Activated naive CD4-positive, alpha-beta T cell treated with anti-CD3 and anti-CD28 coated beads, Interleukin-2, amount 10 ng/mL, durations not matched to agents 7 days and 5 days (primary cell): ENCODE results near the gene DENND1A.

Source experiments
- CTCF ChIA-PET: fragments of 350-600 bp; sonication (Branson Sonifier 250); formaldehyde crosslinking; loops from one replicate; lab custom pipeline; 2021; ENCODE audit warnings: antibody characterized with exemption; lab: Charles Lee
- DNase-seq: peaks from one replicate; pipeline ENCODE4 v3.0.0-alpha.2; 2020
- H3K27ac Mint-ChIP-seq: one replicate; pipeline ENCODE4 v1.8.0; 2021; ENCODE audit warnings: mild to moderate bottlenecking, moderate library complexity, mixed read lengths
- H3K27me3 Mint-ChIP-seq: one replicate; pipeline ENCODE4 v1.8.0; 2021; ENCODE audit warnings: mild to moderate bottlenecking, mixed read lengths
- H3K36me3 Mint-ChIP-seq: one replicate; pipeline ENCODE4 v1.8.0; 2021; ENCODE audit warnings: mixed read lengths
- H3K4me1 Mint-ChIP-seq: one replicate; pipeline ENCODE4 v1.8.0; 2021; ENCODE audit warnings: mixed read lengths
- H3K4me3 Mint-ChIP-seq: one replicate; pipeline ENCODE4 v1.8.0; 2021; ENCODE audit warnings: mild to moderate bottlenecking, moderate library complexity, mixed read lengths
- H3K9me3 Mint-ChIP-seq: one replicate; pipeline ENCODE4 v1.8.0; 2021; ENCODE audit warnings: mixed read lengths

DENND1A gene

DNA sequence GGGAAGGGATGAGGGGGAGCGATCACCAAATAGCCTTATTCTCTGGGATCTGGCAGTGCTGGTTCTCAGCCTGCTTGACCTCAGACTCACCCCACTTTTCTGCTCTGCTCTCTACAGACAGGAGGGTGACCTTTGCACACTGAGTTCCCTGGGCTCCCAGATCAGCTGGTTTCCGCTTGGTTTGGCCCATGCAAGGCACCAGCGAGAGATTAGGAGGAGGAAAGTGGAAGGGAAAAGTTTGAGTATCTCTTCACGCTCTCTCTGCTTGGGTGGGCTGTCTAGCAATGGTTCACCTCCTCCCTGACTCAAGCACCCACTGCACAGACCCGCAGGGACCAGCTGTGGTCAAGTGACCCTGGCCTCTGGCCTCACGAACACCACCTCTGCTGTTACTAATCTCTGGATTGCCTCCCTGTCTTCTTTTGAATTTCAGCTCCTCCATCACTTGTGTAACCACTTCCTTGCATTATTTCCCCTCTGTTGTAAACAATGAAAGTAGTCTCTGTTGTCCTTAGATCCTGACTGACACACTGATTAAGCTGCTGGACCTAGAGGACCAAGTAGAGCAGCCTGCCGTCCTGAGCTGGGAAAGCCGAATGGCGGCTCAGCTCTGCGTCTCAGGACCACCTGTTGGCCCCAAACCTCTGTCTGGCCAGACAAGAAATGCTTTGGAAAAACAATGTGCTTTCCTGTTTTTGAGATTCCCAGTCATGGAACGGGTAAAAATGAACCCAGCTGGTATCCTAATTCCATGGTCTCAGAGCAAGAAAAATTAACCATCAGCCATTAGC is 387.3 kb downstream of the DENND1A start:
- Mint-ChIP-seq H3K27ac (no peak overlapping the region), H3K9me3 (no peaks in the 10 kb centered on the region), H3K27me3 (no peaks in the 10 kb centered on the region), H3K4me3 (no peak overlapping the region), H3K36me3 (no peaks in the 10 kb centered on the region), H3K4me1 (no peaks in the 10 kb centered on the region)
- CTCF ChIA-PET, result interaction anchor here (1.0 to 3.4 kb wide), 6 partner anchors 10 to 498 kb away, joined by 3 to 28 read pairs (median 5); no protein-coding TSS in a partner anchor
- no peak for DNase-seq

DNA sequence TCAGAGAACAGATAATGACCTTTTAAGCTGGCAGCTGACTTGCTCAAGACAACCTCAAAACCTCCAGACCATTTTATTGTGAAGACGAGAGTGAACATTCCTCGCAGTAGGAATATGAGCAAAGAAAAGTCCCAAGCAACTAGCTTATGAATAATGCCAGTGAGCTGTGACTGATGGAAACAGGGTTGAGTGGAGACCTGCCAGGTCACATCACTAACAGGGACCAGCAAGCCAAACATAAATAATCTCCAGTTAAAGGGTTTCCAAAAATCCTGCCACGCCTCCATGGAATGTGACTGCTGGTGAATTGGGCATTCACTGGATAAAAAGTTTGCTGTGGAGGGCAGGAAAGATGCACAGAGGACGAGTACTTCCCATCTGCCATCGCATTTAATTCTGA is 388.5 kb downstream of the DENND1A start:
- DNase-seq, result no peak
- Mint-ChIP-seq H3K4me3 (no peak overlapping the region), H3K27ac (no peak overlapping the region), H3K9me3 (no peaks in the 10 kb centered on the region), H3K36me3 (no peaks in the 10 kb centered on the region), H3K27me3 (peaks cover 3% of the 10 kb centered on the region), H3K4me1 (peaks cover 6% of the 10 kb centered on the region)
- CTCF ChIA-PET, result interaction anchor here (1.6 to 2.3 kb wide), 2 partner anchors 497 to 499 kb away, joined by 5 read pairs; no protein-coding TSS in a partner anchor

DNA sequence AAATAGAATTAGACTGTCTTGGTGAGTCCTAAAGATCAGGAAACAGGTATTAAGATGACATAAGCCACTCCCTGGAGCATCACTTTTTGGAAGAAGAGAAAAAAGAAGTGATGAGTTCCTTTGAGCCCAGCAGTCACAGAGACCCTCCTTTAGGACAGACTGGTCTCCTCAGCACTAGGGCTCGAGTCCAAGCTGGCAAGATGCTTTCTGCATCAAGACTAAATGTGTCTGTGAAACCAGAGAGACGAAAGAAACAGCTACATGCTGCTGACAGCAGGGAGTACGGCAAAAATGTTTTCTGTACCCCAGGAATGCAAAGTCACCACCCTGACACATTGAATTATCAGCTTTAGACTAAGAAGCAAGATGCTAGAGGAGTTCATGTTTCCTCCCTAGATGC is 389.5 kb downstream of the DENND1A start:
- no peak for DNase-seq
- Mint-ChIP-seq H3K27ac (no peak overlapping the region), H3K36me3 (no peaks in the 10 kb centered on the region), H3K4me3 (no peak overlapping the region), H3K9me3 (no peaks in the 10 kb centered on the region), H3K4me1 (peaks cover 9% of the 10 kb centered on the region), H3K27me3 (peaks cover 4% of the 10 kb centered on the region)
- CTCF ChIA-PET, result interaction anchor here (2.3 kb wide), 1 partner anchor 500 kb away, joined by 5 read pairs; no protein-coding TSS in a partner anchor

DNA sequence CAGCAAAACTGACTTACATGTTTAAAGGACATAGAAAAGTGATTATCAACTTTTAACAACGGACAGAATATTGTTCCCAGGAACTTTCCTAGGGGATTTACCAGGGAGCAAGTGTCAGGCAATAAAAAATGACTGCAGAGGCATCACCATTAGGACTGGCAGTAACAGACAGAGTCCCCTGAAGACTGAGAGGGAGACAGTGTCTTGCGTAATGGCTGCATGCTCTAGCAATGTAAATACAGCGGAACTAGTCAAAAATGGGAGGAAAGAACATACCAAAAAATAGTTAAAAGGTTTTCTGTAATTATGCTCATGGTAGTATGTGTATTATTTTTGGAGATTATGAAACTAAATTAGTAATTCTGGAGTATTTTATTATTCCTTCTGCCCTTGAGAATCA is 392.1 kb downstream of the DENND1A start:
- CTCF ChIA-PET, result interaction anchor here (0.9 kb wide), 1 partner anchor 10 kb away, joined by 3 read pairs; no protein-coding TSS in a partner anchor
- H3K9me3 Mint-ChIP-seq, result no peaks in the 10 kb centered on the region
- H3K27ac Mint-ChIP-seq, result no peak overlapping the region
- no peak overlapping the region for H3K4me3 Mint-ChIP-seq
- DNase-seq, result no peak
- no peaks in the 10 kb centered on the region for H3K36me3 Mint-ChIP-seq
- H3K27me3 Mint-ChIP-seq, result peaks cover 4% of the 10 kb centered on the region
- peaks cover 9% of the 10 kb centered on the region for H3K4me1 Mint-ChIP-seq

DNA sequence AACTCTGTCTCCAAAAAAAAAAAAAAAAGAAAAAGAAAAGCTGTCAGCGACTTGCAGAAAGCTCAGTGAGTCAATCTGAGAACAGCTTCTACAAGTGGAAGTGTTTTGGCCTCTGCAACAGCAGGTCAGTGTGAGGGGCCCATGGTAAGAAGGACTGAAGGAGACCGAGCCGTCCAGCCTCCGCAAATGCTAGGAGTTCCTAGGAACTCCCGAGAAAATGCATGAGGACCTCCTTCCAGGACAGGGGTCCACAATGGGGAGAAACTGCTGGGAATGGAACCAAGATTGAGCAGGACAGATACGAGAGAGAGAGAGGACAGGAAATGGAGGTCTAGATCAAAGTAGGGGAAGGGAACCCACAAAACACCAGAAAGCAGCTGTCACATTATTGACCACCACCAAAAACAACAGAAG is 393.5 kb downstream of the DENND1A start:
- Mint-ChIP-seq H3K9me3 (no peaks in the 10 kb centered on the region), H3K4me3 (no peak overlapping the region), H3K4me1 (peaks cover 9% of the 10 kb centered on the region), H3K27ac (no peak overlapping the region), H3K36me3 (no peaks in the 10 kb centered on the region), H3K27me3 (peaks cover 4% of the 10 kb centered on the region)
- CTCF ChIA-PET, result no interaction called here
- no peak for DNase-seq

DNA sequence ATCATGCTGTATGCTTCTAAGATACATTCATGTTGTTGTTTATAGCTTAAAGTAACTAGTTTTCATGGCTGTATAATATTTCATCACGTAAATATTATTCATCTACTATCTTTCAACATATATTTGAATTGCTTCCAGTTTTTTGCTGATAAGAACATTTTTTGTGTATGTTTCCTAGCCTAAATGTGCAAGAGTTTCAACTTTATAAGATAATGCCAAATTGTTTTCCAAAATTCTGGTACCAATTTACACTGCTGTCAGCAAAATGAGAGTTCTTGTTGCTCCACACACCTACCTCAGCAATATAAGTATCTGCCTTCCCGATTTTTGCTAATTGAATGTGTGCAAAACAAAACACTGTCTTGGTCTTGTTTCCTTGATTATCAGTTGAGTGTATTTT is 395.6 kb downstream of the DENND1A start:
- Mint-ChIP-seq H3K27ac (no peak overlapping the region), H3K4me3 (no peak overlapping the region), H3K4me1 (peaks cover 9% of the 10 kb centered on the region), H3K27me3 (peaks cover 4% of the 10 kb centered on the region), H3K36me3 (peaks cover 4% of the 10 kb centered on the region), H3K9me3 (peaks cover 6% of the 10 kb centered on the region)
- CTCF ChIA-PET, result interaction anchor here (1.6 kb wide), 1 partner anchor 10 kb away, joined by 4 read pairs; no protein-coding TSS in a partner anchor
- no peak for DNase-seq

DNA sequence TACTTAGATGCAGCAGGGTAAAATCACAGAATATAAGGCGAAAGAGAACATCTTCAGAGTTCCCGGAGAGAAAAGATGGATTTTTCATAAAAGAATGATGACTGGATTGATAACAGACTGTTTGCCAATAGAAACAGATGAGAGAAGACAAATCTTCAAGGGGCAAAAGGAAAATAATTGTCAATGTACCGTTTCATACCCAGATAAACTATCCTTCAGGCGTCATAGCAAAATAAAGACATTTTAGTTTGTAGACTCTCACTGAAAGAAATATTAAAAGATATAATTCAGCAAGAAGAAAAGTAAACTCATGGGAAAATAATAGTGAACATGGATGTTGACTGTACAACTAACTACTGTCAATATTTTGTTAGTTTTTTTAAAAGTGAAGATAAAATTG is 399.7 kb downstream of the DENND1A start:
- CTCF ChIA-PET, result no interaction called here
- Mint-ChIP-seq H3K4me1 (no peaks in the 10 kb centered on the region), H3K4me3 (no peak overlapping the region), H3K27ac (no peak overlapping the region), H3K9me3 (peaks cover 7% of the 10 kb centered on the region), H3K27me3 (no peaks in the 10 kb centered on the region), H3K36me3 (peaks cover 4% of the 10 kb centered on the region)
- no peak for DNase-seq

DNA sequence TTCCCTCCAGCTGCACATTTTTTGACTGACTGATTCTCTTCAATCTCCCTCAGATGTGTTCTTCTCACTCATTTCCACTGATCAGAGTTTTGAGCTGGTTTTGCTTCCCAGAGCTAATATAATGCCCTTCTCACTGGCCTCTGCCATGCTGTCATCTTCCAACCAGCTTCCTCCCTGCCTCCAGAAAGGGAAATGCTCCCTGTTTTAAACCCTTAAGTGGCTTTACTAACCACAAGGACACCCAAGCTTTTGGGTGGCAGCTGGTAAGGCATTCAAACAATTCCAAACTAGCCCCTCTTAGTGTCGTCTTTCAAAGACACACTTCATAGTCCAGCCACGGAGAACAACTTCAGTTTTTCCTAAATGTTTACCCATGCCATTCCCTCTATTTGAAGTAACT is 401.4 kb downstream of the DENND1A start:
- no peak overlapping the region for H3K4me3 Mint-ChIP-seq
- CTCF ChIA-PET, result interaction anchor here (1.4 kb wide), 1 partner anchor 16 kb away, joined by 3 read pairs; no protein-coding TSS in a partner anchor
- H3K27ac Mint-ChIP-seq, result no peak overlapping the region
- H3K9me3 Mint-ChIP-seq, result peaks cover 7% of the 10 kb centered on the region
- H3K4me1 Mint-ChIP-seq, result no peaks in the 10 kb centered on the region
- no peaks in the 10 kb centered on the region for H3K27me3 Mint-ChIP-seq
- DNase-seq, result no peak
- H3K36me3 Mint-ChIP-seq, result peaks cover 4% of the 10 kb centered on the region

DNA sequence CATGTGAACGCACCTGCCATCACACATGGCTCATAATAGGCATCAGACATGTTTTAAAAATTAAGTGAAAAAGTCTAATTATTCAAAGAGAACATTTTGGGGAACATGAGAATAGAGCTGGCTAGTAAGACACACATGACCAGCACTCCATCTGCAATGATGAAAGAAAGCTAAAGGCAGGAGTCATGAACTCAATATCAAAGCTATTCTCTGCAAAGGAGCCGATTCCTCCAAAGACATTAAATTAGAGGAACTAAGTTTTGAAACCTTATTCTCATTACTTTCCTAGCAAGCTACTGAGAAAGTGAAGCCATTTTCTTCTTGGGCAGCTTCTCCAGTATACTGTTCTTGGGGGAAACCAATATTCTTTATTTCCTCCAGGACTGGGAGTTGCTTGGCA is 401.9 kb downstream of the DENND1A start:
- CTCF ChIA-PET, result interaction anchor here (1.4 to 1.6 kb wide), 2 partner anchors 10 to 16 kb away, joined by 3 read pairs; no protein-coding TSS in a partner anchor
- no peak overlapping the region for H3K4me3 Mint-ChIP-seq
- no peaks in the 10 kb centered on the region for H3K27me3 Mint-ChIP-seq
- H3K4me1 Mint-ChIP-seq, result no peaks in the 10 kb centered on the region
- H3K27ac Mint-ChIP-seq, result no peak overlapping the region
- H3K36me3 Mint-ChIP-seq, result peaks cover 4% of the 10 kb centered on the region
- DNase-seq, result no peak
- peaks cover 7% of the 10 kb centered on the region for H3K9me3 Mint-ChIP-seq

DNA sequence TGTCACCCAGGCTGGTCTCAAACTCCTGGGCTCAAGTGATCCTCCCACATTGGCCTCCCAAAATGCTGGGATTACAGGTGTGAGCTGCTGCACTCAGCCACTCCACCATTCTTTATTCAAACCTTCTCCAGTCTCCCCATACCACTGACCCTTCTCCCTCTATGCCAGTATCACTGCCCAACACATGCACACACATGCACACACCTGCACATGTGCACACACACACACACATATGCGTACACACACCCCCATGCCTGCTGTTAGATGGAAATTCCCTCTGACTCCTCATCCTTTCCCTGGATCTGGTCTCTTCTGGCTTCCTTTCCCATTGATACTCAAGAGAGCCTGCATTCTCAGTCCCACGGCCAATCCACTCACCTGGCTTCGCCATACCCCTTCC is 404.0 kb downstream of the DENND1A start:
- H3K36me3 Mint-ChIP-seq, result peaks cover 4% of the 10 kb centered on the region
- no peak overlapping the region for H3K27ac Mint-ChIP-seq
- CTCF ChIA-PET, result no interaction called here
- no peaks in the 10 kb centered on the region for H3K27me3 Mint-ChIP-seq
- H3K4me1 Mint-ChIP-seq, result no peaks in the 10 kb centered on the region
- H3K4me3 Mint-ChIP-seq, result no peak overlapping the region
- no peak for DNase-seq
- H3K9me3 Mint-ChIP-seq, result peaks cover 7% of the 10 kb centered on the region

DNA sequence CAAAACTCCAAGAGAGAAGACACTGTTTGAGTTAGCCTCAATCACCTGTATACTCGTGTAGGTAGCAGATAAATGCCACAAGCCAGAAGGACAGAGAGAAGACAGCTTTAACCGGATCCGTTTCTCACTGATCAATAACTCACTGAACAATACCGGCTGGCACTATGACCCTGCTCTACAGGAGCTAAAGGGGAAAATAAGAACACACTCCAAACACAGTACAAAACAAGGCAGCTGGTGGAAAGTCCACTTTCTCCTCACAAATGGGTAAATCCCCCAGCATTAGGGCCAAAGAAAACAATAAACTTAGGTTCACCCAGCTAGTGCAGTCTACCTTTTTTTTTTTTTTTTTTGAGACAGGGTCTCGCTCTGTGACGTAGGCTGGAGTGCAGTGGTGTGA is 404.5 kb downstream of the DENND1A start:
- Mint-ChIP-seq H3K4me3 (no peak overlapping the region), H3K4me1 (no peaks in the 10 kb centered on the region), H3K9me3 (peaks cover 7% of the 10 kb centered on the region), H3K27ac (no peak overlapping the region), H3K27me3 (no peaks in the 10 kb centered on the region), H3K36me3 (peaks cover 4% of the 10 kb centered on the region)
- DNase-seq, result no peak
- CTCF ChIA-PET, result no interaction called here

DNA sequence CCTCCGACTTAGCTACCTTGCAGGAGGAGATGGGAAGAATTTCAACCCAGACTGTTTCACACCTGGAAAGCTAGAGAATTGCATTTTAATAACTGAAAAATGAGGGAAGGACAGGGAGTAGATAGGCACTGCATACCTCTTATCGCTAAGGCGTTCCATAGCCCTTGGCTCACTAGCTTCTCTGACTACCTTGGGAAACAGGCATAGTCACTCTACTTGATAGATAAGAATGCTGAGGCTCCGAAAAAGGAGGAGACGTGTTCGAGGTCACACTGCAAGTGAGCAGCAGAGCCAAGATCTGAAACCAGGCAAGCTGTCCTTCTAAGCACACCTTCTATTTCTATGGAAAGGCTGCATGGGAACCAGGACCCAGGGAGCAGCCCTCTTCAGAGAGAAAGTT is 405.1 kb downstream of the DENND1A start:
- Mint-ChIP-seq H3K27me3 (no peaks in the 10 kb centered on the region), H3K4me3 (no peak overlapping the region), H3K27ac (no peak overlapping the region), H3K36me3 (peaks cover under 1% of the 10 kb centered on the region), H3K4me1 (no peaks in the 10 kb centered on the region), H3K9me3 (peaks cover 3% of the 10 kb centered on the region)
- DNase-seq, result no peak
- CTCF ChIA-PET, result no interaction called here

DNA sequence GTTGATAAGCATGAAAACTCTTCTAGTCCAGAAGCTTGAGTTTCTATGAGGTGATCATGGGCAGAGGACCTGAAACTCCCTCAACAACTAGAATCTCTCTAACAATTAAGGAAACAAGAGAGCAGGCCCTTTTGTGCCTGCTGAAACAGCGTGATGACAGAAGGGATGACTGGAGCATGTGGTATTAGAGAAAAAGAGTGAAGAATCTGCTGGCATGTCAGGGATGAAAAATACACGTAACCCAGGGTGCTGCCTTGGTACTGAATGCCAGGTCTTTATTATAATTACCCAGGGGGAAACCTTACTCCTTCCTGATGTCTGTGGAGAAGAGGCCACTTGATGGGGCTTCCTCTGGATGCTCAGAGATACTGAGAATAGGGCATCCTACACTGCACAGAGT is 406.1 kb downstream of the DENND1A start:
- CTCF ChIA-PET, result no interaction called here
- no peaks in the 10 kb centered on the region for H3K4me1 Mint-ChIP-seq
- H3K36me3 Mint-ChIP-seq, result no peaks in the 10 kb centered on the region
- H3K27ac Mint-ChIP-seq, result no peak overlapping the region
- DNase-seq, result no peak
- no peak overlapping the region for H3K4me3 Mint-ChIP-seq
- H3K27me3 Mint-ChIP-seq, result no peaks in the 10 kb centered on the region
- H3K9me3 Mint-ChIP-seq, result no peaks in the 10 kb centered on the region

DNA sequence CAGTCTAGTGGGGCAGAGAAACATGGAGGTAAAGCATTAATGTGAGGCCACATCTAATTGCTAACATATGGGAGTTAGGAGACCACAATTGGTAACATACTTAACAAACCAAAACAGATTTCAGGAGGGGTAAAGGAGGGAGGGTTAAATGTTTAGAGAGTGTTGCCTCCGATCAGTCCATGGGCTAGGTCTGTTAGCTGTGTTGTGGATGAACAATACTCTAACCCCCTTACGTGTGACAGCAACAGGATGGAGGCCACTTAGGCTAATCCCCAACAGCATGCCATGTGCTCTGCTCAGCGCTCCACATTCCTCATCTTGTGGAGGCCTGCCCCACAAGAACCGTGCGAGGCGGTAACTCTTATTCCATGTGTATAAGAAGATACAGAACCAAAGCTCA is 406.9 kb downstream of the DENND1A start:
- Mint-ChIP-seq H3K4me1 (no peaks in the 10 kb centered on the region), H3K9me3 (no peaks in the 10 kb centered on the region), H3K36me3 (no peaks in the 10 kb centered on the region), H3K4me3 (no peak overlapping the region), H3K27me3 (no peaks in the 10 kb centered on the region), H3K27ac (no peak overlapping the region)
- no peak for DNase-seq
- CTCF ChIA-PET, result no interaction called here

DNA sequence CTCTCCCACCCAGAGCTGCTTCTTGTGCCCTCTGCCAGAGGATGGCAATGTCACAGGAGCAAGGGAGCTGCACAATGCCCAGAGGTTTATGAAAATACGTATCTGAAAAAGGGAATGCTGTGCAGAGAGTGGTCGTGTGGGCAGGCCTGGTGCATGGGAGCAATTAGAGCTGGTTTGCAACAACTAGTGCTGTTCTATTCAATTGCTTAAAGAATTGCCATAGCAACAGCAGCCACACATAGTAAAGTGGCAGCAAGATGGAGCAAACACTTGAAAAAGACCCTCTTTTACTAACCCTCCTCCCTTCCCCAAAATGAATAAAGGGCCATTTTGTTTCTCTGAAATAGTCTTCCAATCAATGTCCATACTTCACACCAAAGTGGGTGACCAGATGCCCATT is 407.7 kb downstream of the DENND1A start:
- H3K4me3 Mint-ChIP-seq, result no peak overlapping the region
- no peak for DNase-seq
- CTCF ChIA-PET, result no interaction called here
- no peaks in the 10 kb centered on the region for H3K4me1 Mint-ChIP-seq
- H3K9me3 Mint-ChIP-seq, result no peaks in the 10 kb centered on the region
- no peaks in the 10 kb centered on the region for H3K36me3 Mint-ChIP-seq
- H3K27me3 Mint-ChIP-seq, result no peaks in the 10 kb centered on the region
- no peak overlapping the region for H3K27ac Mint-ChIP-seq
